Measurements from ENCODE around the gene SAMD14.

SAMD14 gene

DNA sequence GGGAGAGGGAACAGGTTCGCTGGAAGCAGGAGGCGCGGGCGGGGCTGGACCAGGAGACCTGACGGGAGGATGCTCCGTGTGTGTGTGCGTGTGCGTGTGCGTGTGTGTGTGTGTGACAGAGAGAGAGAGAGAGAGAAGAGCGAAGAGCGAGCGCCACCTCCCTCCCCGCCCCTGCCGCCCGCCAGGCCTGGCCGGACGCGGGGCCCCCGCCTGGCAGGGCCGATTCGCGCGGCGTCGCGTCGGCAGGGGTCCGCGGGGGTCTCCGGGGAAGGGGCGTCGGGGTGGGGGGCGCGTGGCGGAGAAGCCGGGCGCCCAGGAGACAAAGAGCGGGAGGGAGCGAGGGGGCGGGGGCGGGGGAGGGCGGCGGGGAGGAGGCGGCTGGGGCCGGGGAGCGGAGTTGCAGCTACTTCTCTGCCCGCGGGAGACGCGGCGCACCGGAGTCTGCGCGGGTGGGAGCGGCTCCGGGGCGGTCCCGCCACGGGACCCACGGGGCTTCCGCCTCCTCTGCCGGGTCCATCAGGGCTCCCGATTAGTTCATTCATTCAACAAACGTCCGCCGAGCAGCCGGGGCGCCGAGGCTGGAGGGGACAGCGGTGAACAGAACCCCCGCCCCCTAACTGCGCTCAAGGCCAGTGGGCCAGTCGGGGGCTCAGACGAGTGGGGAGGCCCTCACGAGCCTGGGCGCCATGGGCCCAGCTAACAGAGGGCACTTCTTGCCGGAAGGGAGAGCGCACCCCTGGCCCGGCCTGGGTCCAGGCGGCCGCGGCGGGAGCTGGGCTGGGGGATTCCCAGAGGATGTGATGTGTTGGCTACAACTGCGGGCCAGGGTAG is at the start of gene SAMD14:
Gene SAMD14, minus strand, starts transcription at position 433 of the 831 bp plus-strand sequence. CDS start 5,201 bp downstream, outside the sequence.
- peak; percentile 73 for DNase-seq

DNA sequence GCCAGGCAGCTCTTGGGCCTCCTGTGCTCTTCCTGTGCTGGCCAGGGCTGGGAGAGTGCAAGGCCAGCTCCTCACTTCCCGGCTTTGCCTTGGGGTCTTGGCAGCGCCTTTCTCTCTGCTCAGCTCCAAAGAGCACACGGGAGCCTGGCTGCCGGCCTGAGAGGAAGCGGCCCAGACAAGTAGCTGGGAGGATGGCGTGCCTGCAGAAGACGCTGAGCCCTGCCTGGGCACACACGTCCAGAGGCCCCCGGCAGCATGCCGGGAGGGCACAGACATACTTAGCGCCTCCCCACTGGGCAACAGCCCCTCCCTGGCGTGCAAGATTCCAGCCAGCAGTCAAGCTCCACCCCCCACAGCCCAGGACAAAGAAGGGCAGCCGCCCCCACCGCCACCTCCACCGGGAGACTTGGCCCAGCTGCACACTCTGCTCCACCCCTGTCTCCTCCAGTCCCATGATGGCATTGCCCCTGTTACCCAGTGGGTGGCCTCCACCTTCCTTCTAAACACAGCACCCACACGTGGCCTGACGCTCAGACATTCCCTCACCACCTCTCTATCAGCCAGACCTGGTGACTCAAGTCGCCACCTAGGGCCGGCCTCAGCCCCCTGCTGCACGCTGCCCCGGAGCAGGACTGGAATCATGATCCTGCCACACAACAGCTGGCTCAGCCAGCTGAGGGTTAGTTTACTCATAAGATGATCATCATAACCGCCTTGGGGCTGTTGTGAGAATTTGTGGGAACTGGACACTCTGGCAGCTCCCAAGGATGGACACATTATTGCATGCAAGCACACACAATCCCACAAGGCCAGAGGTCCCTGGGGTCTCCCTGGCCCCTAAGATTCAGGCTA is 48.2 kb upstream of the SAMD14 start:
- DNase-seq, result peak; percentile 86

DNA sequence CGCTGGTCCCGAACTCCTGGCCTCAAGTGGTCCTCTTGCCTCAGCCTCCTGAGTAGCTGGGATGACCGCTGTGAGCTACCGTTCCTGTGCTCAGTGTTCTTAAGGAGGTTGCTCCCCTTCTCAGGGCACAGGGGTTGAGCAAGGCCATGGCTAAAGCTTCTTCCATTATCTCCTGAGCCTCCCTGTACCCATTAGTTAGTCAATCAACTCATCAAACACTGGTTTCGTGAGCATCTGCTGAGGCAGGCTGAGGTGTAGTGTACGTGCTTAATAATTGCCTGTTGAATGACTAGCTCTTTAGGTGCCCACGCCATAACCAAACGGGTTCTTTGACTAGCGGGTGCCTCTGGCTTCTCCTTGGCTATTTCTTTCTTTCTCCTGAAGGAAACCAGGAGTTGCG is 47.5 kb upstream of the SAMD14 start:
- DNase-seq, result no peak

DNA sequence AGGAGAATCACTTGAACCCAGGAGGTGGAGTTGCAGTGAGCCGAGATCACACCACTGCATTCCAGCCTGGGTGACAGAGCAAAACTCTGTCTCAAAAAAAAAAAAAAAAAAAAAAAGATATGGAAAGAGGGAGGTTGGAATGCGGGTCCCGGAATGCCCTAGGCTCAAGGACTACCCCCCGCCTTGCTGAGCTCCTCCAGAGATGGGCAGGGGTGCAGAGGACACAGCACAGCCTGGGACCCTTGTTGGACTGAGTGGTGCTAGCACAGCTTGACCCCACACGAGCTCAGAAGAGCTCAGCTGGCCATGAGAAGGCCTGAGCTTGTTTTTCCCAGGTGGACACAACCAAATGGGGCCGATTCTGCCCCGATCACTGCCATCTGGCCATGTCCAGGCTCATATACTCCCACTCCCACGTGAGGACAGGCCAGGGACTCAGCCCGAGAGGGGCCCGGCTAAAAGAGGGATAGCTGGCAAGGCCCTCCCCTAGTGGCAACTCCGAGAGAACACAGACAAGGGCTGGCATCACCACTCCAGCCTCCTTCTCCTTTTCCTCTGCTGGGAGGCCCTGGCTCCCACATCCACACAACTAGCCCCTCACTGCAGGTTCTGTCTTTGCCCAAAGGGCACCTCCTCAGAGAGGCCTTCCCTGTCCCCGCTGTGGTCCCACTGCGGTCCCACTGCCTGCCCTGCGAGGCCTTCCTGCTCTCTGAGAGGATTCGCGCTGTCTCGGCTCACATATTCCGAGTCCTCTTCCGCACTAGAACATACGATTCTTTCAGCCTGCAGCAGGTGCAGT is 46.8 kb upstream of the SAMD14 start:
- peak; percentile 57 for DNase-seq

DNA sequence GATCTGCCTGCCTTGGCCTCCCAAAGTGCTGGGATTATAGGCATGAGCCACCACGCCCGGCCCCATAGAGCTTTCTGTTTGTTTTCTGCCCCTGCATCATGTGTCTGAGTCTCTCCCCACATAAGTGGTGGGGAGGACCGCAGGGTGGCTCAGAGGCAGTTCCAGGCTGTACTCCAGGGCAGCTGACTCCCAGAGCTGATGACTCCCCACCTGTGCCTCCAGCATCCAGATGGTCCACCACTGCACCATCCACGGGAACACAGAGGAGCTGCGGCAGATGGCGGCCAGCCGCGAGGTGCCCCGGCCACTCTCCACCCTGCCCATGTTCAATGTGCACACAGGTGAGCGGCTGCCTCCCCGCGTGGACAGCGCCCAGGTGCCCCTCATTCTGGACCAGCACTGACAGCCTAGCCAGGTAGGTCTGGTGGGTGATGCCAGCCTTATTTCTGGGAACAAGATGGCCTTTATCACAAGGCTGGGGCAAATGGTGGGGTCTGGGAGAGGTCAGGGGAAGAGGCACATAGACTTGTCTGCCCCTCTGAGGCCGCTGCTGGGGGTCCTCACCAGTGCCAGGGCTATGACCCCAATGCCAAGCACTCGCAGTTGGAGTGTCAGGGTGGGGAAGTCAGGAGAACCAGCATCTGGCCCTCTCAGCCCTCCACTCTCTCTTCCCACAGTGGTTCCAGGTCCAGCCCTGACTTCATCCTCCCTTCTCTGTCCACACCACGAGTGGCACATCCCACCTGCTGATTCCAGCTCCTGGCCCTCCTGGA is 45.3 kb upstream of the SAMD14 start:
- DNase-seq, result peak; percentile 50

DNA sequence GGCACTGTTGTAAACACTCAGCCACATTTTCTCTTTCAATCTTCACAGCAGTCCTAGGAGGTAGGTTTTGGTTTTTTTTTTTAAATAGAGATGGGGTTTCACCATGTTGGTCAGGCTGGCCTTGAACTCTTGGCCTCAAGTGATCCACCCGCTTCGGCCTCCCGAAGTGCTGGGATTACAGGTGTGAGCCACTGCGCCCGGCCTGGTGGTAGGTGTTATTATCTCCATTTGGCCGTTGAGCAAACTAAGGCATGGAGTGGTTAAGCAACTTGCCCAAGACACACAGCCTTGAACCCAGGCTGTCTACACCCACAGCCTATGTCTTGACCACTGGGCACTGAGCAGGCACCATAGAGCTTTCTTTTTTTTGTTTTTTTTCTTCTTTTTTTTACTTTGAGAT is 44.5 kb upstream of the SAMD14 start:
- peak; percentile 29 for DNase-seq

DNA sequence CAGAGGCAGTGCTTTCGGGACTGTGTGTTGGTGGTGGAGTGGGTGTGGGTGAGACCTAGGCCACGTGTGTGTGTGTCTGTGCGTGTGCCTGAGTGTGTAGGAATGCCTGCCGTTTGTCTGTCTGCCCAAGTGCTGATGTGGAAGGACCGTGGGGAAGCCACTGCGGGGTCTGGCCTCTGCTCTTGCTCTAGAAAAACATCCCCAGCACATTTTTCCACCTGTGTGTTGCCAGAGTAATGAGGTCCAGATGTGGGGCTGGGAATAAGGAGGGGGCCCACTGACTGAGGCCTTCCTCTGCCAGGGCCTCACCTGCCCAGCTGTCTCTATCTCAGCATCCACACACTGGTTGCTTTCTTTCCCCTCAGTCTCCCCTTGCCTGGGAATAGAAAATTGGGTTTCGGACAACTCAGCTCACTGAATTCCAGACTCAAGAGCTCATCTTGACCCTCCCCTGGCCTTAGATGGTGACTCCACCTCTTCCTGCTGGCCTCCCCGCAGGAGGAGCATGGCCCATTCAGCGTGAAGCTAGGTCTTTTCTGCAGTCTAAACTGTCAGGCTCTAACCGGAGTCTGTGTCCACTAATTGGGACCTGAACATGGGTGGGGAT is 43.5 kb upstream of the SAMD14 start:
- peak; percentile 86 for DNase-seq

DNA sequence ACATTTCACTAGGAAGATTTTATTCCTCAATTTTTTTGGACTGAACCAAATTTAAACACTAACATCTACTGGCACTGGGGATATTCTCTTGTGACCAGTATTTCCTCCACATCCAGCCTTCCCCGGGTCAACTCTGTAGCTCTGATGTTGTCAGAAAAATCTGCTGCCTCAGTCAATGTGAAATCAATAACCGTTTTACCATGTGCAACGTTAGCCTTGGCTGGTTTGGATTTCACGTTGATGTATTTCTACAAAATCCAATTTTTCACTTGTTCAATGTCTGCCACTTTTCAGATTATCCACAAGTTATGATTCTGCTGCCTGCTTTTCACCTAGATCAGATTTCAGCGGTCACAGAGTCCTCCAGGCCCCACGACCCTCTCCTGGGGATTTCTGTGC is 43.0 kb upstream of the SAMD14 start:
- no peak for DNase-seq

DNA sequence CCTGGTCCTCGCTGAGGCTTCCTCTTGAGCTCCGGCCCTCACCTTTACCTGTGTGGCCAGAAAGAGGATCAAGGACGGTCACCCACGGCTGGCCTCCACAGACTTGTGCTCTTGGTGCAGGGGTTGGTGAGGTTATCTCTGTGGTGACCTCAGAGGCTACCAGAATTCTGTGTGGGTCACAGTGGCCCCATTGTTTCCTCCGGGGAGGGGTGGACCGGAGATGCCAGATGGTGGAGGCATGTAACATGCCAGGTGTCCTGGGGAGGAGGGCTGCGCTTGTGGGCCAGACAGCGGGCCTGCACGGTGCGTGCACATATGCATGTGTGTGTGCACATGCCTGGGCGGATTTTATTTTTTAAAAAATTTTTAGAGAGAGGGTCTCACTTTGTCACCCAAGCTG is 42.2 kb upstream of the SAMD14 start:
- peak; percentile 48 for DNase-seq

DNA sequence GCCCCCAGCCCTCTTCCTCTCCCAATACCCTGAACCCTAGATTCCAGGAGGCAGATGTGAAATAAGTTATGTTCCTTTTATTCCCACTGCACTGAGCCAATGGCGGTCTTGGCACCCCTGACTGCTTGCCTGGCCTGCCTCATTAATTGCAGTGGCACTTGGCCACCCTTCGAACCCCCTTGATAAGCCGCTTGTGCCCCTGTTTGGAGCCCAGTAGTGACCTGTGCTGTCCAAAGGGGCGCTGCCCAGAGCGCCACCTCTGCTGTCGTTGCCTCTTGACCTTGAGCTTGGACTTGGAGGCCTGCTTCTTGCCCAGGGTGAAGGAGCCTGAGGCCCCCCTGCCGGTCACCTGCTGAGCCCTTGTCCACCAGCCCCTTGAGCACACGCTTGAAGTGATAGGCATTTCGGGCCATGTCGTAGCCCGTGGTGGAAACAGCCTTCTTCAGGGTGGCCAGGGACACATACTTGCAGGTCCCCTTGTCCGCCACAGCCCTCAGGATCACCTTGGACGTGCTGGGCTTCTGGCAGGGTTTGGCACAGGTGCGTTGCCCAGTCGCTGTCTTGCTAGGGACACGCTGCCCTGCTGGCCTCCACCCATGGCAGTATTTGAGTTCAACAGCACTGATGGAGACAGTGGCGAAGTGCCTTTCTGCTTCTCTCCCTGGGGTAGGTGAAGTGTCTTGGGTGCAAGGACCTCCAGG is 41.6 kb upstream of the SAMD14 start:
- DNase-seq, result peak; percentile 43

DNA sequence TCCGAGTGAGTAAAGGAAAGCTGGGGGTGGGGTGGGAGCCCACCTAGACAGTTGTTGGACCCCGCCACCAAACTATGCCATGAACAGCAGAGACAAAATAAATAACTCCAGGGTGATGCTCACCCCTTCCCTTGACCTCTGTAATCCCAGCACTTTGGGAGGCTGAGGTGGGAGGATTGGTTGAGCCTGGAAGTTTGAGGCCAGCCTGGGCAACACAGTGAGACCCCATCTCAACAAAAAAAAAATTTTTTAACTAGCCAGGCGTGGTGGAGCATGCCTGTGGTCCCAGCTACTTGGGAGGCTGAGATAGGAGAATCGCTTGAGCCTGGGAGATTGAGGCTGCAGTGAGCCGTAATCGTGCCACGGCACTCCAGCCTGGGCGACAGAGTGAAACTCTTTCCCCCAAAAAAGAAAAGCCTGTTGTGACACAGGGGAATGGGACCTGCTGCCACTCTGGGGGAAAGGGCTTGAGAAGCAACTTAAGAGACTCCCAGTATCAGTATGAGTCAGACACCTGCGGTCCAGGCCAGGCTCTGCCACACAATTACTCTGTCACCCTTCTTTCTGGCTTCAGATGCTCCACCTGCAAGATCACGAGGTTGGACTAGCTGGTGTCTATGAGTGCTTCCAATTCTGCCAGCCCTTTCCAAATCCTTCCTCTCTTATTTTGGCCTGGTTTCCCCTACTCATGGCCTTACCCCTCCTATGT is 40.9 kb upstream of the SAMD14 start:
- peak; percentile 38 for DNase-seq

DNA sequence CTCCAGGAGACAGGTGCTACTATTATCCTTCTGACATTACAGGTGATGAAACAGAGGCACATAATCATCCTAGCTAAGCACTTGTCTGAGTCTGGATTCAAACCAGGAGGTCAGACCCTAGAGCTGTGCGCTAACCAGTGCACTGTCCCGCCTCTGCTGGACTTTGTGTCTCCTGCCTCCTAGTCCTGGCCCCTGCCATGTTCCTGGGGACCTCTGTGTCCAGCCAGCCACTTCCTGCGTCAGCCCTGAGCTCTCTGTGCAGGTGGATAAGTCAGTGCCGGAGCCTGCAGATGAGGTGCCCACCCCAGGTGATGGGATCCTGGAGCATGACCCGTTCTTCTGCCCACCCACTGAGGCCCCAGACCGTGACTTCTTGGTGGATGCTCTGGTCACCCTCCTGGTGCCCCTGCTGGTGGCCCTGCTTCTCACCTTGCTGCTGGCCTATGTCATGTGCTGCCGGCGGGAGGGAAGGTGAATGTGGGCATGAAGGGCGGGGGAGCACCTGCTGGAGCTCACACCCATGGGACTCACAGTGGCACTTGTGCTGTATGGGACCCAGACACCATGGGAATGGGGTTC is 40.0 kb upstream of the SAMD14 start:
- DNase-seq, result peak; percentile 40

DNA sequence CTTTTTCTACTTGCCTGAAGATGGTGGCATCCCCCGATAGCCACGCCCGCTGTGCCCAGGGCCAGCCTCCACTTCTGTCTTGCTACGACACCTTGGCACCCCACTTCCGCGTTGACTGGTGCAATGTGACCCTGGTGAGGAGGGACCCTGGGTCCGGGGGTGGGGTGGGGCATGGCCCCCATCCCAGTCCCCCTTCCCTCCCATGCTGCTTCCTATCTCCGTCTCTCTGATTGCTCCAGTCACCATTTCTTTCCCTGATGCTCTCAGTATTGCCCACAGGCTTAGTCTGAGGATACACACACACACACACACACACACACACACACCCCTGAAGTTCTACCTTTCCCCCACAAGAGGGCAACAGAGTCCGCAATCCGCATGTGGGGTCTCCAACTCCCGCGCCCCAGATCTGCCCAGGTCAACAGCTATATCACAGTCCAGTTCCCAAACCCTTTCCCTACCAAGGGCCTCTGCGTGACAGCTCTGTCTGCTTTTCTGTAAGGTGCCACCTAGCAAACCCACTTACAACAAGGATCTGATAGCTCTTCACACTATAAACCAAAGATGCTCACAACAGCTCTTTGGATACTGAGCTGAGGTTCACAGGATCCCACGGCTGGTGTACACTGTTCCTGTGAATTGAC is 39.3 kb upstream of the SAMD14 start:
- peak; percentile 89 for DNase-seq

DNA sequence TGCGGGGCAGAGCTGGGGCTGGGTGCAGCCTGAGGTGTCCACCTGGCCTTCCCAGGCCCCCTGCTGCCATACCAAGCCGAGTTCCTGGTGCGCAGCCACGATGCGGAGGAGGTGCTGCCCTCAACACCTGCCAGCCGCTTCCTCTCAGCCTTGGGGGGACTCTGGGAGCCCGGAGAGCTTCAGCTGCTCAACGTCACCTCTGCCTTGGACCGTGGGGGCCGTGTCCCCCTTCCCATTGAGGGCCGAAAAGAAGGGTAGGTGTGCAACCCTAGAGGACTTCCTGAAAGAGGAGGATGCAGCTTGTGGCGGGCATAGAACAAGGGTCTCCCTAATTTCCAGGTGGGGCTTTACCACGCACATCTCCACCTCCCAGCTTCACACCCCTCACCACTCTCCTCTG is 38.4 kb upstream of the SAMD14 start:
- no peak for DNase-seq

DNA sequence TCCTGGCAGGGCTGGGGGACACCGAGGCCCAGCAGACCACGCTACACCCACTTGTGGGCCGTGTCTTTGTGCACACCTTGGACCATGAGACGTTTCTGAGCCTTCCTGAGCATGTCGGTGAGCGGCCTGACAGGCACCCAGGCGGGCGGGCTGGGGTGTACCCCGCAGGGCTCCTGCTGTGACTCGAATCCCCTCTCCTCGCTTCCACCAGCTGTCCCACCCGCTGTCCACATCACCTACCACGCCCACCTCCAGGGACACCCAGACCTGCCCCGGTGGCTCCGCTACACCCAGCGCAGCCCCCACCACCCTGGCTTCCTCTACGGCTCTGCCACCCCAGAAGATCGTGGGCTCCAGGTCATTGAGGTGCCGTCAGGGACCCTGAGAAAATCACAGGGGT is 37.4 kb upstream of the SAMD14 start:
- no peak for DNase-seq

DNA sequence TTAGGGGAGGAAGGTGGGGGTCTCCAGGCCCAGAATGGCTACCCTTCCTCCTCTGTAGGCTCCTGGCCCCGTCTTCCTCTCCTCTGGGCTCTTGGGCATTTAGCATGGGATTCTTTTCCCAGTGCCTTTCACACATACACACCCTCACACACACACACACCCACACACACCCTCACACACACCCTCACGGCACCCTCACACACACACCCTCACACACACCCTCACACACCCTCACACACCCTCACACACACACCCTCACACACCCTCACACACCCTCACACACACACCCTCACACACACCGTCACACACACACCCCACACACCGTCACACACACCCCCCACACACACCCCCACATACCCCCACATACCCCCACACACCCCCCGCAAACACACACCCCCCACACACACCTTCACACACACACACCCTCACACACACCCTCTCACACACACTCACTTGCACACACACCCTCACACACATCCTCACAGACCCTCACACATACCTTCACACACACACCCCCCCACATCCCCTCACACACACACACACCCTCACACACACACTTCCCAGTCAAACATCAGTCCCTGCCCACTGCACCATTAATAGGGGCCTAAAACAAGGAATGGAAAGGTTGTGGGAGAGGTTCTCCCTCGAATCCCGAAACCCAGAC is 36.7 kb upstream of the SAMD14 start:
- DNase-seq, result no peak

DNA sequence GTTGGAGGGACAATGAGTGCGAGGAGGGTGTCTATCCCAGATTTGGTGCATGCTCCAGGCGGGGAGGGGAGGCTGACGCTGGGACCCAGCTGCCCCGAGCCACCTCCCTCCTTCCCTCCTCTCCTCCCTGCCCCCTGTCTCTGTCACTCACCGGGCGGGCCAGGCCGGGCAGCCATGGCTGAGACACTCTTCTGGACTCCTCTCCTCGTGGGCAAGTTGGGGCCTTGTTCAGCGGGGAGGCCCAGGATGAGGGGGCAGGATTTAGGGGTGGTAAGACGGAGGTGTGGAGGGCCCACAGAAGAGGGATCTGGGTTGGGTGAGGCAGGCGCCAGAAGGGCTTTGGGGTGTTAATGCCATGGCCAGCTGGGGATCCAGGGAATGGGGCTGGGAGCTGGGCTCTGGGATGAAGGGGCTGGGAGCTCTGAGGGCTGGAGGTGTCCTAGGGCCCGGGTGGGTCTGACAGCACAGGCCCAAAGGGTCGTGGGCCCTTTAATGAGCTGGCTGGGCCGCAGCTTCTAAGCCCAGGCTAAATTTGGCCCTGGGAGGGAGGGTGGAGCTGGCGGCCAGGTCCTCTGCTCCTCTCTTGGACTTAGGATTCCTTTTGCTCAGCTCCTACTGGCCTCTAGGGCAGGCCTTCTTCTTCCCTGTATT is 36.0 kb upstream of the SAMD14 start, which contains the start of gene SGCA:
Gene SGCA, plus strand, starts transcription at position 139 of the 651 bp plus-strand sequence. Its CDS starts 36 bp downstream, at position 175.
- DNase-seq, result no peak

DNA sequence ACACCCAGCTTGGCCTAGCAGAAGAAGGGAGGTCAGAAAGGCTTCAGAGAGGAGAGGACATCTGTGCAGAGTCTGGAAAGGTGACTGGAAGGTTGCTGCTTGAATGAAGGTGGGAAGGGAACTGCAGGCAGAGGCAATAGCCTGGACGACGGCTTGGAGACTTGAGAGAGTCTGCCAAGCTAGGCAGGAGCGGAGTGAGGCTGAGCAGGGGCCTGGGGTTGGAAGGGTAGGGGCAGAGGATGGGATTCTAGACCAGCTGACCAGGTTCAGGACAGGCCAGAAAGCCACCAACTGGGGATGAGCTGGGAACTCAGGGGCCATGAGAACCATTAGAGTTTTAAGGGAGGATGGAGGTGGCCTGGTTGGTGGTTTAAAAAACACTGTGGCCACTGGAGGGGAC is 35.5 kb upstream of the SAMD14 start:
- DNase-seq, result no peak
